ENCODE data around the gene TRIM69.

- no peak for TF ChIP-seq EZH2 (IDR thresholded peaks at IDR 0.05; ENCODE audit: borderline replicate concordance, low read length)
- TF ChIP-seq, protein P1, sequence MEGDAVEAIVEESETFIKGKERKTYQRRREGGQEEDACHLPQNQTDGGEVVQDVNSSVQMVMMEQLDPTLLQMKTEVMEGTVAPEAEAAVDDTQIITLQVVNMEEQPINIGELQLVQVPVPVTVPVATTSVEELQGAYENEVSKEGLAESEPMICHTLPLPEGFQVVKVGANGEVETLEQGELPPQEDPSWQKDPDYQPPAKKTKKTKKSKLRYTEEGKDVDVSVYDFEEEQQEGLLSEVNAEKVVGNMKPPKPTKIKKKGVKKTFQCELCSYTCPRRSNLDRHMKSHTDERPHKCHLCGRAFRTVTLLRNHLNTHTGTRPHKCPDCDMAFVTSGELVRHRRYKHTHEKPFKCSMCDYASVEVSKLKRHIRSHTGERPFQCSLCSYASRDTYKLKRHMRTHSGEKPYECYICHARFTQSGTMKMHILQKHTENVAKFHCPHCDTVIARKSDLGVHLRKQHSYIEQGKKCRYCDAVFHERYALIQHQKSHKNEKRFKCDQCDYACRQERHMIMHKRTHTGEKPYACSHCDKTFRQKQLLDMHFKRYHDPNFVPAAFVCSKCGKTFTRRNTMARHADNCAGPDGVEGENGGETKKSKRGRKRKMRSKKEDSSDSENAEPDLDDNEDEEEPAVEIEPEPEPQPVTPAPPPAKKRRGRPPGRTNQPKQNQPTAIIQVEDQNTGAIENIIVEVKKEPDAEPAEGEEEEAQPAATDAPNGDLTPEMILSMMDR (conservative IDR thresholded peaks at IDR 0.05 in 1 of 2, IDR thresholded peaks at IDR 0.05 in 1 of 2; ENCODE audit: extremely low read depth in 1 of 2, insufficient read depth in 1 of 2, low read depth in 1 of 2, low read length in 2 of 2) = no peak
These were observed 53.9 kb downstream of the TRIM69 start for GRCh38 chr15:44790215-44790614.

All from mammary epithelial cell (primary cell).